H1 (cell line): Measurements from ENCODE around the gene KIR3DL1. TPM values are rescaled to one million over a fixed set of nuclear protein-coding genes. Genes with fewer than 3 reads are reported as not detected.
"Not testable (repeated sequence)": the region's sequence is repeated elsewhere in the genome, so short reads cannot be mapped to it uniquely, and the experiment has no call there.

ENCODE experiments used
- CTCF ChIA-PET: fragments of 300-600 bp; sonication (Branson Sonifier 250); formaldehyde crosslinking; loops from one replicate; lab custom pipeline; 2021; ENCODE audit not compliant: partially characterized antibody; lab: Charles Lee
- POLR2A ChIA-PET: fragments of 300-600 bp; sonication (Branson Sonifier 250); formaldehyde crosslinking; loops from one replicate; lab custom pipeline; 2021; ENCODE audit warnings: inconsistent platforms; ENCODE audit not compliant: partially characterized antibody; lab: Charles Lee
- DNase-seq, 2 experiments: peaks; one replicate each; pipeline versions ENCODE4 v3.0.0 to v3.0.0-alpha.2; 2010 to 2022; ENCODE audit warnings: low spot score in 2 of 2, low read depth in 1 of 2, mixed read lengths in 1 of 2
- FAIRE-seq: peaks from 2 replicates; lab custom pipeline; 2011; peaks lifted over from hg19 to GRCh38; lab: Jason Lieb, UNC
- H2AFZ ChIP-seq: 2 replicates; pipeline ENCODE4 v1.8.1; 2012; ENCODE audit warnings: low read length, inconsistent platforms
- H2AK5ac ChIP-seq: 2 replicates; pipeline ENCODE4 v1.6.1; 2013; ENCODE audit warnings: low read depth, low read length
- H2BK120ac ChIP-seq: replicated peaks from 2 replicates; pipeline ENCODE3; 2013; ENCODE audit warnings: low read depth, low read length, inconsistent platforms
- H2BK12ac ChIP-seq: 2 replicates; pipeline ENCODE4 v1.6.1; 2013; ENCODE audit warnings: low read depth, low read length
- H2BK15ac ChIP-seq: 2 replicates; pipeline ENCODE4 v1.6.1; 2013; ENCODE audit warnings: low read length
- H2BK20ac ChIP-seq: 2 replicates; pipeline ENCODE4 v1.6.1; 2013; ENCODE audit warnings: low read length
- H2BK5ac ChIP-seq: 2 replicates; pipeline ENCODE4 v1.6.1; 2013; ENCODE audit warnings: low read depth, low read length
- H3K14ac ChIP-seq: 2 replicates; pipeline ENCODE4 v1.6.1; 2013; ENCODE audit warnings: inconsistent platforms; ENCODE audit not compliant: insufficient read length
- H3K18ac ChIP-seq: 2 replicates; pipeline ENCODE4 v1.6.1; 2013; ENCODE audit warnings: low read length; ENCODE audit errors: extremely low read depth
- H3K23ac ChIP-seq: 2 replicates; pipeline ENCODE4 v1.6.1; 2013; ENCODE audit warnings: inconsistent platforms; ENCODE audit not compliant: insufficient read length
- H3K23me2 ChIP-seq: 2 replicates; pipeline ENCODE4 v1.6.1; 2013; ENCODE audit warnings: low read depth, low read length
- H3K27ac ChIP-seq: 2 replicates; pipeline ENCODE4 v1.6.1; 2011; ENCODE audit warnings: low read depth, low read length, inconsistent platforms
- H3K27me3 ChIP-seq, 4 experiments: replicated peaks in 1 of 4; 1 replicate in 1 of 4; 2 replicates in 3 of 4; pipeline versions ENCODE4 v1.6.1 to v1.8.1; 2011 to 2013; ENCODE audit warnings: low read length in 3 of 4, mild to moderate bottlenecking in 3 of 4, inconsistent platforms in 2 of 4, mixed read lengths in 2 of 4, moderate library complexity in 1 of 4; ENCODE audit not compliant: control insufficient read depth in 3 of 4, insufficient read depth in 3 of 4; ENCODE audit errors: extremely low read depth in 1 of 4
- H3K36me3 ChIP-seq, 4 experiments: 2 replicates each; pipeline versions ENCODE4 v1.6.1 to v1.8.1; 2011 to 2013; ENCODE audit warnings: mild to moderate bottlenecking in 4 of 4, low read length in 3 of 4, moderate library complexity in 2 of 4, control low read depth in 1 of 4, inconsistent platforms in 1 of 4; ENCODE audit not compliant: insufficient read depth in 4 of 4, control insufficient read depth in 2 of 4
- H3K4ac ChIP-seq: replicated peaks from 2 replicates; pipeline ENCODE3; 2013; ENCODE audit warnings: low read length, low read depth, mixed read lengths, inconsistent platforms; ENCODE audit not compliant: insufficient read length
- H3K4me1 ChIP-seq, 4 experiments: replicated peaks in 1 of 4; 1 replicate in 1 of 4; 2 replicates in 3 of 4; pipeline versions ENCODE4 v1.6.1 to v1.8.1; 2011 to 2013; ENCODE audit warnings: low read length in 3 of 4, inconsistent platforms in 2 of 4, mixed read lengths in 1 of 4; ENCODE audit not compliant: insufficient read depth in 4 of 4, control insufficient read depth in 3 of 4
- H3K4me2 ChIP-seq, 2 experiments: 2 replicates each; pipeline versions ENCODE4 v1.6.1 to v1.8.1; 2011 to 2013; ENCODE audit warnings: low read depth in 2 of 2, low read length in 2 of 2, control low read depth in 1 of 2, inconsistent platforms in 1 of 2, mild to moderate bottlenecking in 1 of 2; ENCODE audit not compliant: insufficient read depth in 1 of 2
- H3K4me3 ChIP-seq, 4 experiments: fragments of 200-600, 300-600 bp in 1 of 4; sonication (generic), shearing (Covaris generic), sonication (Bioruptor Twin) in 1 of 4; 2 replicates each; pipeline versions ENCODE4 v1.5.1 to v1.8.1; 2011 to 2016; ENCODE audit warnings: low read length in 4 of 4, low read depth in 3 of 4, control low read depth in 2 of 4, inconsistent platforms in 2 of 4, mild to moderate bottlenecking in 2 of 4, mixed read lengths in 1 of 4, moderate library complexity in 1 of 4; ENCODE audit not compliant: insufficient read depth in 2 of 4; ENCODE audit errors: extremely low read depth in 1 of 4
- H3K56ac ChIP-seq: replicated peaks from 2 replicates; pipeline ENCODE3; 2013; ENCODE audit warnings: low read depth, mild to moderate bottlenecking, mixed read lengths, low read length, inconsistent platforms; ENCODE audit not compliant: insufficient read length
- H3K79me1 ChIP-seq: 2 replicates; pipeline ENCODE4 v1.6.1; 2013; ENCODE audit warnings: low read depth, low read length, control low read depth
- H3K79me2 ChIP-seq, 2 experiments: 2 replicates each; pipeline versions ENCODE4 v1.6.1 to v1.8.1; 2012 to 2013; ENCODE audit warnings: low read length in 2 of 2, mild to moderate bottlenecking in 2 of 2, inconsistent platforms in 1 of 2; ENCODE audit not compliant: insufficient read depth in 2 of 2, control insufficient read depth in 1 of 2
- H3K9ac ChIP-seq, 4 experiments: replicated peaks in 1 of 4; 1 replicate in 1 of 4; 2 replicates in 3 of 4; pipeline versions ENCODE4 v1.6.1 to v1.8.1; 2011 to 2013; ENCODE audit warnings: low read depth in 3 of 4, low read length in 3 of 4, control low read depth in 2 of 4, mild to moderate bottlenecking in 2 of 4, moderate library complexity in 2 of 4, inconsistent platforms in 1 of 4; ENCODE audit errors: extremely low read depth in 1 of 4
- H3K9me3 ChIP-seq, 2 experiments: 2 replicates each; pipeline versions ENCODE4 v1.6.1 to v1.8.1; 2012 to 2013; ENCODE audit warnings: mild to moderate bottlenecking in 2 of 2, moderate library complexity in 2 of 2, control low read depth in 1 of 2, inconsistent platforms in 1 of 2, low read depth in 1 of 2, low read length in 1 of 2, mixed read lengths in 1 of 2; ENCODE audit not compliant: insufficient read depth in 2 of 2
- H4K20me1 ChIP-seq, 2 experiments: replicated peaks in 1 of 2; 2 replicates each; pipeline versions ENCODE3 to v1.8.1; 2011 to 2013; ENCODE audit warnings: inconsistent platforms in 2 of 2, low read length in 2 of 2, mild to moderate bottlenecking in 1 of 2; ENCODE audit not compliant: insufficient read depth in 2 of 2, control insufficient read depth in 1 of 2
- H4K5ac ChIP-seq: 2 replicates; pipeline ENCODE4 v1.6.1; 2013; ENCODE audit warnings: low read length, low read depth, mixed read lengths, inconsistent platforms; ENCODE audit not compliant: insufficient read length
- H4K8ac ChIP-seq: 2 replicates; pipeline ENCODE4 v1.8.0; 2013; ENCODE audit warnings: mild to moderate bottlenecking, moderate library complexity, low read length, inconsistent platforms; ENCODE audit not compliant: insufficient read depth; ENCODE audit errors: extremely low read depth
- H4K91ac ChIP-seq: replicated peaks from 2 replicates; pipeline ENCODE3; 2013; ENCODE audit warnings: low read length, mixed read lengths, inconsistent platforms; ENCODE audit not compliant: insufficient read length
- WGBS, 2 experiments: shearing (Covaris generic) in 1 of 2; methylation state at CpG; one replicate each; pipeline versions ENCODE4 v1.1.6 to v1.1.7; 2013 to 2015; ENCODE audit warnings: low lambda C conversion rate in 2 of 2, mixed read lengths in 2 of 2, inconsistent platforms in 1 of 2, low coverage in 1 of 2, missing lambda C conversion rate in 1 of 2; ENCODE audit not compliant: insufficient replicate concordance in 2 of 2, insufficient coverage in 1 of 2, insufficient read length in 1 of 2; ENCODE audit errors: extremely low coverage in 1 of 2, missing lambda C conversion rate in 1 of 2; 5-methylcytosine and 5-hydroxymethylcytosine counted together
- long read RNA-seq, 2 experiments: library from RNA in 1 of 2; library from capped mRNA in 1 of 2; stranded (forward); transcript quantifications; one replicate each; pipeline ENCODE4 v2.0.0, GENCODE V29; 2021; ENCODE audit warnings: inconsistent platforms in 1 of 2
- polyA minus RNA-seq, 3 experiments: library from RNA; depleted of rRNA, polyadenylated mRNA; stranded (reverse); fragments of >200 nt; gene quantifications; 1 replicate in 2 of 3; 2 replicates in 1 of 3; pipeline ENCODE4 v1.2.3, GENCODE V29; 2011
- polyA plus RNA-seq, 7 experiments: library from polyadenylated mRNA; depleted of rRNA in 3 of 7; stranded (reverse) in 5 of 7; unstranded in 2 of 7; fragments of >200 nt in 5 of 7; fragments of 200-250 nt in 2 of 7; gene quantifications; 1 replicate in 5 of 7; 2 replicates in 1 of 7; 4 replicates in 1 of 7; pipeline versions ENCODE4 v1.2.1 to v1.2.3, GENCODE V29; 2011 to 2013; ENCODE audit warnings: missing spikeins in 2 of 7, mixed read lengths in 2 of 7
- total RNA-seq: library from RNA; stranded (reverse); fragmentation: NEBNext Ultra II Directional; extraction: Animal tissue kit (Norgen Biotek cat#: 25700); gene quantifications from 2 replicates; pipeline ENCODE4 v1.2.1, GENCODE V29; 2021

The KIR3DL1 gene
- not detected in 2 replicates for total RNA-seq
- polyA plus RNA-seq (2011; rRNA removed): not detected in 2 replicates
- not detected for polyA plus RNA-seq (2011; cell fraction: cytosol; rRNA removed)
- not detected for polyA plus RNA-seq (2011; cell fraction: nucleus; rRNA removed)
- not detected in 4 replicates for polyA plus RNA-seq (2012, experiment 1 of 2)
- polyA plus RNA-seq (2012, experiment 2 of 2): not detected
- polyA plus RNA-seq (2013, experiment 1 of 2): not detected
- polyA plus RNA-seq (2013, experiment 2 of 2): not detected
- polyA minus RNA-seq (2011; rRNA and poly(A)+ RNA removed): not detected in 2 replicates
- not detected for polyA minus RNA-seq (2011; cell fraction: cytosol; rRNA and poly(A)+ RNA removed)
- not detected for polyA minus RNA-seq (2011; cell fraction: nucleus; rRNA and poly(A)+ RNA removed)
- long read RNA-seq, experiment 1: 0 reads
- long read RNA-seq, experiment 2: 0 reads

DNA sequence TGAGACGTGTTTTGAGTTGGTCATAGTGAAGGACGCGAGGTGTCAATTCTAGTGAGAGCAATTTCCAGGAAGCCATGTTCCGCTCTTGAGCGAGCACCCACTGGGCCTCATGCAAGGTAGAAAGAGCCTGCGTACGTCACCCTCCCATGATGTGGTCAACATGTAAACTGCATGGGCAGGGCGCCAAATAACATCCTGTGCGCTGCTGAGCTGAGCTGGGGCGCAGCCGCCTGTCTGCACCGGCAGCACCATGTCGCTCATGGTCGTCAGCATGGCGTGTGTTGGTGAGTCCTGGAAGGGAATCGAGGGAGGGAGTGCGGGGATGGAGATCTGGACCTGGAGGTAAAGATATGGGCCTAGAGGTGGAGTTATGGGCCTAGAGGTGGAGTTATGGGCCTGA lies at the start of gene KIR3DL1:
Gene KIR3DL1 (plus strand): TSS at position 218 of the 400 bp plus-strand sequence.
- H4K5ac ChIP-seq, H3K27ac ChIP-seq, FAIRE-seq, H3K4me2 ChIP-seq, H3K23ac ChIP-seq, H2BK120ac ChIP-seq, H2BK5ac ChIP-seq, H3K23me2 ChIP-seq, H4K8ac ChIP-seq, H3K4me3 ChIP-seq, H3K79me1 ChIP-seq, POLR2A ChIA-PET, H3K4me1 ChIP-seq, H2AFZ ChIP-seq, H2BK12ac ChIP-seq, H4K91ac ChIP-seq, DNase-seq, H3K4ac ChIP-seq, H2BK20ac ChIP-seq, H3K14ac ChIP-seq, H3K9ac ChIP-seq, H4K20me1 ChIP-seq, H3K56ac ChIP-seq, H3K36me3 ChIP-seq, H3K18ac ChIP-seq, H3K27me3 ChIP-seq, H2AK5ac ChIP-seq, CTCF ChIA-PET, H2BK15ac ChIP-seq, H3K79me2 ChIP-seq: not testable (repeated sequence)
- WGBS, 2 experiments: 91% methylated on average over 12 of the region's 17 CpGs; no CpG with 5 or more reads in 1 of the 2 experiments
- peaks cover 71 to 83% of the 10 kb centered on the region in 2 experiments for H3K9me3 ChIP-seq
